H1 (cell line): ENCODE data around the gene TMIGD1. TPM values are rescaled to one million over a fixed set of nuclear protein-coding genes. Genes with fewer than 3 reads are reported as not detected.
A peak's percentile ranks its signal among the peaks of the same experiment; 100 is the strongest.

Experiments used
- CEBPB ChIP-seq: IDR thresholded peaks from 2 replicates; pipeline ENCODE4 v1.6.1; 2012; ENCODE audit warnings: low read depth, low read length
- KDM4A ChIP-seq: IDR thresholded peaks from one replicate; pipeline ENCODE4 v1.7.1; 2012; ENCODE audit warnings: low read depth, mild to moderate bottlenecking, moderate library complexity, low read length, inconsistent platforms; ENCODE audit not compliant: severe bottlenecking
- POU5F1 ChIP-seq: IDR thresholded peaks from 2 replicates; pipeline ENCODE4 v1.6.1; 2011; ENCODE audit warnings: low read depth, mild to moderate bottlenecking, low read length, moderate library complexity
- polyA plus RNA-seq, 7 experiments: library from polyadenylated mRNA; depleted of rRNA in 3 of 7; stranded (reverse) in 5 of 7; unstranded in 2 of 7; fragments of >200 nt in 5 of 7; fragments of 200-250 nt in 2 of 7; gene quantifications; 1 replicate in 5 of 7; 2 replicates in 1 of 7; 4 replicates in 1 of 7; pipeline versions ENCODE4 v1.2.1 to v1.2.3, GENCODE V29; 2011 to 2013; ENCODE audit warnings: missing spikeins in 2 of 7, mixed read lengths in 2 of 7
- total RNA-seq: library from RNA; stranded (reverse); fragmentation: NEBNext Ultra II Directional; extraction: Animal tissue kit (Norgen Biotek cat#: 25700); gene quantifications from 2 replicates; pipeline ENCODE4 v1.2.1, GENCODE V29; 2021
- TF ChIP-seq, protein P1 (sequence below): IDR thresholded peaks from 2 replicates; pipeline ENCODE4 v1.6.1; 2012; ENCODE audit warnings: inconsistent platforms

TMIGD1 gene
- total and polyA plus RNA-seq, 2 of the 8 experiments (the other 6 are each of a cell fraction or from before 2014, with no cell fraction given) = not detected

GRCh38 chr17:30378241-30378824 lies 44.5 kb upstream of the TMIGD1 start (continued):
- TF ChIP-seq POU5F1 = no peak
- TF ChIP-seq KDM4A = peak; percentile 13
- TF ChIP-seq CEBPB = no peak
- TF ChIP-seq, protein P1, sequence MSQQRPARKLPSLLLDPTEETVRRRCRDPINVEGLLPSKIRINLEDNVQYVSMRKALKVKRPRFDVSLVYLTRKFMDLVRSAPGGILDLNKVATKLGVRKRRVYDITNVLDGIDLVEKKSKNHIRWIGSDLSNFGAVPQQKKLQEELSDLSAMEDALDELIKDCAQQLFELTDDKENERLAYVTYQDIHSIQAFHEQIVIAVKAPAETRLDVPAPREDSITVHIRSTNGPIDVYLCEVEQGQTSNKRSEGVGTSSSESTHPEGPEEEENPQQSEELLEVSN = peak; percentile 95
